Neural cell (in vitro differentiated cells): ENCODE results near the gene TPD52L2. TPM values are rescaled to one million over a fixed set of nuclear protein-coding genes. Genes with fewer than 3 reads are reported as not detected.

Experiments used
- H2AFZ ChIP-seq: fragments of 200-600, 300-800 bp; sonication (generic), shearing (Covaris generic); 2 replicates; pipeline ENCODE4 v1.6.0; 2014; ENCODE audit warnings: low read depth, mild to moderate bottlenecking, antibody characterized with exemption, low read length, moderate library complexity
- H3F3A ChIP-seq: fragments of 200-600 bp; shearing (Covaris generic); 2 replicates; pipeline ENCODE4 v1.6.1; 2016; ENCODE audit warnings: mild to moderate bottlenecking, moderate library complexity, mixed read lengths, antibody characterized with exemption, low read length; ENCODE audit not compliant: insufficient read depth, poor library complexity, severe bottlenecking
- H3K27ac ChIP-seq: fragments of 200-600, 300-800 bp; sonication (generic), shearing (Covaris generic); 2 replicates; pipeline ENCODE4 v1.5.1; 2014; ENCODE audit warnings: mild to moderate bottlenecking, low read length, moderate library complexity
- H3K27me3 ChIP-seq: fragments of 300-800, 200-600 bp; sonication (generic), shearing (Covaris generic); 2 replicates; pipeline ENCODE4 v1.6.0; 2014; ENCODE audit warnings: mild to moderate bottlenecking, low read depth, low read length, moderate library complexity; ENCODE audit not compliant: insufficient read depth
- H3K36me3 ChIP-seq: fragments of 300-800, 200-600 bp; sonication (generic), shearing (Covaris generic); 2 replicates; pipeline ENCODE4 v1.5.1; 2014; ENCODE audit warnings: mild to moderate bottlenecking, antibody characterized with exemption, low read length, moderate library complexity; ENCODE audit not compliant: insufficient read depth
- H3K4me2 ChIP-seq: fragments of 300-800, 200-600 bp; sonication (generic), shearing (Covaris generic); 2 replicates; pipeline ENCODE4 v1.6.0; 2014; ENCODE audit warnings: mild to moderate bottlenecking, low read length
- H3K4me3 ChIP-seq: fragments of 300-800, 200-600 bp; sonication (generic), shearing (Covaris generic); 2 replicates; pipeline ENCODE4 v1.5.1; 2014; ENCODE audit warnings: mild to moderate bottlenecking, low read length, moderate library complexity
- H3K79me2 ChIP-seq: fragments of 200-600 bp; shearing (Covaris generic); replicated peaks from 2 replicates; pipeline ENCODE4 v1.6.0; 2014; ENCODE audit warnings: mild to moderate bottlenecking, low read length, moderate library complexity; ENCODE audit not compliant: insufficient read depth
- H3K9ac ChIP-seq: fragments of 300-800, 200-600 bp; sonication (generic), shearing (Covaris generic); 2 replicates; pipeline ENCODE4 v1.6.1; 2016; ENCODE audit warnings: mild to moderate bottlenecking, low read length, mixed read lengths
- H3K9me2 ChIP-seq: fragments of 200-600 bp; shearing (Covaris generic); 2 replicates; pipeline ENCODE4 v1.6.1; 2016; ENCODE audit warnings: mild to moderate bottlenecking, low read length, mixed read lengths; ENCODE audit not compliant: insufficient read depth
- H3K9me3 ChIP-seq: fragments of 200-600, 300-800 bp; sonication (generic), shearing (Covaris generic); 2 replicates; pipeline ENCODE4 v1.6.1; 2016; ENCODE audit warnings: mild to moderate bottlenecking, mixed run types, low read length, moderate library complexity, mixed read lengths
- H4K20me1 ChIP-seq: fragments of 200-600 bp; shearing (Covaris generic); 2 replicates; pipeline ENCODE4 v1.6.1; 2016; ENCODE audit warnings: mild to moderate bottlenecking, mixed run types; ENCODE audit not compliant: insufficient read depth
- EP300 ChIP-seq: fragments of 450-650 bp; conservative IDR thresholded peaks from 2 replicates; pipeline ENCODE4 v1.6.1; 2014; ENCODE audit warnings: antibody characterized with exemption, mild to moderate bottlenecking, moderate library complexity; ENCODE audit not compliant: poor library complexity, severe bottlenecking
- EZH2 ChIP-seq: fragments of 200-600, 300-800 bp; shearing (Covaris generic), sonication (generic); IDR thresholded peaks from 2 replicates; pipeline ENCODE4 v1.6.1; 2014; ENCODE audit warnings: antibody characterized with exemption, low read length, borderline replicate concordance, mild to moderate bottlenecking; ENCODE audit not compliant: insufficient read depth, poor library complexity, severe bottlenecking
- MXI1 ChIP-seq: fragments of 450-650 bp; conservative IDR thresholded peaks from 2 replicates; pipeline ENCODE4 v1.6.1; 2014; ENCODE audit warnings: antibody characterized with exemption, mild to moderate bottlenecking; ENCODE audit not compliant: poor library complexity, severe bottlenecking
- POLR2AphosphoS5 ChIP-seq: IDR thresholded peaks from 2 replicates; pipeline ENCODE4 v1.6.1; 2012
- RAD21 ChIP-seq: fragments of 450-650 bp; conservative IDR thresholded peaks from 2 replicates; pipeline ENCODE4 v1.6.1; 2014; ENCODE audit warnings: antibody characterized with exemption, mild to moderate bottlenecking, moderate library complexity
- SMC3 ChIP-seq: fragments of 450-650 bp; conservative IDR thresholded peaks from 2 replicates; pipeline ENCODE4 v1.6.1; 2014; ENCODE audit warnings: antibody characterized with exemption, mild to moderate bottlenecking, moderate library complexity; ENCODE audit not compliant: poor library complexity
- TAF1 ChIP-seq: IDR thresholded peaks from 2 replicates; pipeline ENCODE4 v1.6.1; 2012; ENCODE audit warnings: low read depth
- polyA plus RNA-seq: library from polyadenylated mRNA; depleted of rRNA; stranded (reverse); fragments of >200 nt; gene quantifications from 2 replicates; pipeline ENCODE4 v1.2.3, GENCODE V29; 2014
- TF ChIP-seq, protein P1 (sequence below): fragments of 450-650 bp; IDR thresholded peaks from 2 replicates; pipeline ENCODE4 v1.5.1; 2014; ENCODE audit warnings: antibody characterized with exemption, mild to moderate bottlenecking, moderate library complexity; ENCODE audit not compliant: poor library complexity, severe bottlenecking
- TF ChIP-seq, protein P2 (sequence below): IDR thresholded peaks from 2 replicates; pipeline ENCODE4 v1.6.1; 2012; ENCODE audit warnings: borderline replicate concordance

The TPD52L2 gene
- polyA plus RNA-seq, 1 donor from 2014 or later = 142 TPM

DNA sequence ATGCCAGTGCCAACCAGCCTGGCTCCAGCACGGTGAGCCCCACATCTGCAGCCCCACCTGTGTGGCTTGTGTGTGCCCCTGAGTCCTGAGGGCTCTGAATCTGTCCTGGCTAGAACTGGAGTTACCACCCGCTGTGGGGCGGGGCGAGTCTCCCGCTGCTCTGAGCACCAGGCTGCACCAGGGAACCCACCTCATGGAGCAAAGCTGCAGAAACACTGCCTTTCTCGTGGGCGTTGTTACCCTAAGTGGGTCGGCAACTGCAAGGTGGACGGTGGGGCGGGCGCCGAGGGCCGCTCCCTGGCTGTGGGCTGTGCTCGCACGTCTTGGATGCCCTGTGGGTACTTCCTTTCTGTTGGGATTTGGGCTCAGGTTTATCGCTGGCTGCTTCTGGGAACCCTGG lies 21.3 kb upstream of the TPD52L2 start:
- Histone ChIP-seq H3K9ac (no peak overlapping the region), H2AFZ (no peak overlapping the region), H3K36me3 (no peaks in the 10 kb centered on the region), H3K27me3 (no peaks in the 10 kb centered on the region), H3K4me3 (no peak overlapping the region), H3F3A (no peaks in the 10 kb centered on the region), H3K9me3 (no peaks in the 10 kb centered on the region), H3K27ac (no peak overlapping the region), H3K9me2 (no peaks in the 10 kb centered on the region), H3K4me2 (no peak overlapping the region), H3K79me2 (no peaks in the 10 kb centered on the region), H4K20me1 (no peaks in the 10 kb centered on the region)
- TF ChIP-seq POLR2AphosphoS5 (no peak), EZH2 (no peak), EP300 (no peak), SMC3 (no peak), RAD21 (no peak), MXI1 (no peak)
- TF ChIP-seq, protein P1, sequence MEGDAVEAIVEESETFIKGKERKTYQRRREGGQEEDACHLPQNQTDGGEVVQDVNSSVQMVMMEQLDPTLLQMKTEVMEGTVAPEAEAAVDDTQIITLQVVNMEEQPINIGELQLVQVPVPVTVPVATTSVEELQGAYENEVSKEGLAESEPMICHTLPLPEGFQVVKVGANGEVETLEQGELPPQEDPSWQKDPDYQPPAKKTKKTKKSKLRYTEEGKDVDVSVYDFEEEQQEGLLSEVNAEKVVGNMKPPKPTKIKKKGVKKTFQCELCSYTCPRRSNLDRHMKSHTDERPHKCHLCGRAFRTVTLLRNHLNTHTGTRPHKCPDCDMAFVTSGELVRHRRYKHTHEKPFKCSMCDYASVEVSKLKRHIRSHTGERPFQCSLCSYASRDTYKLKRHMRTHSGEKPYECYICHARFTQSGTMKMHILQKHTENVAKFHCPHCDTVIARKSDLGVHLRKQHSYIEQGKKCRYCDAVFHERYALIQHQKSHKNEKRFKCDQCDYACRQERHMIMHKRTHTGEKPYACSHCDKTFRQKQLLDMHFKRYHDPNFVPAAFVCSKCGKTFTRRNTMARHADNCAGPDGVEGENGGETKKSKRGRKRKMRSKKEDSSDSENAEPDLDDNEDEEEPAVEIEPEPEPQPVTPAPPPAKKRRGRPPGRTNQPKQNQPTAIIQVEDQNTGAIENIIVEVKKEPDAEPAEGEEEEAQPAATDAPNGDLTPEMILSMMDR = no peak
- TF ChIP-seq, protein P2, sequence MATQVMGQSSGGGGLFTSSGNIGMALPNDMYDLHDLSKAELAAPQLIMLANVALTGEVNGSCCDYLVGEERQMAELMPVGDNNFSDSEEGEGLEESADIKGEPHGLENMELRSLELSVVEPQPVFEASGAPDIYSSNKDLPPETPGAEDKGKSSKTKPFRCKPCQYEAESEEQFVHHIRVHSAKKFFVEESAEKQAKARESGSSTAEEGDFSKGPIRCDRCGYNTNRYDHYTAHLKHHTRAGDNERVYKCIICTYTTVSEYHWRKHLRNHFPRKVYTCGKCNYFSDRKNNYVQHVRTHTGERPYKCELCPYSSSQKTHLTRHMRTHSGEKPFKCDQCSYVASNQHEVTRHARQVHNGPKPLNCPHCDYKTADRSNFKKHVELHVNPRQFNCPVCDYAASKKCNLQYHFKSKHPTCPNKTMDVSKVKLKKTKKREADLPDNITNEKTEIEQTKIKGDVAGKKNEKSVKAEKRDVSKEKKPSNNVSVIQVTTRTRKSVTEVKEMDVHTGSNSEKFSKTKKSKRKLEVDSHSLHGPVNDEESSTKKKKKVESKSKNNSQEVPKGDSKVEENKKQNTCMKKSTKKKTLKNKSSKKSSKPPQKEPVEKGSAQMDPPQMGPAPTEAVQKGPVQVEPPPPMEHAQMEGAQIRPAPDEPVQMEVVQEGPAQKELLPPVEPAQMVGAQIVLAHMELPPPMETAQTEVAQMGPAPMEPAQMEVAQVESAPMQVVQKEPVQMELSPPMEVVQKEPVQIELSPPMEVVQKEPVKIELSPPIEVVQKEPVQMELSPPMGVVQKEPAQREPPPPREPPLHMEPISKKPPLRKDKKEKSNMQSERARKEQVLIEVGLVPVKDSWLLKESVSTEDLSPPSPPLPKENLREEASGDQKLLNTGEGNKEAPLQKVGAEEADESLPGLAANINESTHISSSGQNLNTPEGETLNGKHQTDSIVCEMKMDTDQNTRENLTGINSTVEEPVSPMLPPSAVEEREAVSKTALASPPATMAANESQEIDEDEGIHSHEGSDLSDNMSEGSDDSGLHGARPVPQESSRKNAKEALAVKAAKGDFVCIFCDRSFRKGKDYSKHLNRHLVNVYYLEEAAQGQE = no peak

DNA sequence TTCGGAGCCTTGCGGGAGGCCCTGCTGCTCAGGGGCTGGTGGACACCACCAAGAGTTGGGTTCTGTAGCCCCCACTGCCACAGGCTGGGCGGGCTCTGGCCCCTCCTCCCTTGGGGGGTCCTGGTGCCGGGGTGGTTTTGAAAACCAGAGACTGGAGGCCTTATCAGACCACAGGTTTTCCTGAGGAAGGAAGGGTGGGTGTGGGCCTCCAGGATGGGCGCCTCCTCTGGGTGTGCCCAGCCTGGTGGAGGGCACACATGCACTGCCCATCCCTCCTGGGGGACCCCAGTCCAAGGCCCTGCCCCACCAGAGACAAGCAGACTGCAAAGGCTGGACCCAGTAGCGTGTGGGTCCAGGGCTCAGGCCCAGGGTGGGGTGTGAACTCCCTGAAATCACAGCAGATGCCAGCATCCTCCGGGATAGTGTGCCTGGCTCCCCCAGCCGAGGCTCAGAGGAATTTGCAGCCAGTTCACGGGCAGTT lies 20.5 kb upstream of the TPD52L2 start:
- TF ChIP-seq RAD21 = no peak
- TF ChIP-seq MXI1 = no peak
- no peak for TF ChIP-seq SMC3
- TF ChIP-seq EZH2 = no peak
- TF ChIP-seq TAF1 = no peak
- TF ChIP-seq EP300 = no peak
- TF ChIP-seq, protein P2 = no peak
- TF ChIP-seq, protein P1 = no peak
- TF ChIP-seq POLR2AphosphoS5 = no peak
- Histone ChIP-seq H3K9me2 (no peaks in the 10 kb centered on the region), H3K4me3 (no peak overlapping the region), H3K9me3 (no peaks in the 10 kb centered on the region), H2AFZ (no peak overlapping the region), H3K4me2 (no peak overlapping the region), H4K20me1 (no peaks in the 10 kb centered on the region), H3K27ac (no peak overlapping the region), H3K9ac (no peak overlapping the region), H3K36me3 (no peaks in the 10 kb centered on the region), H3K27me3 (no peaks in the 10 kb centered on the region), H3F3A (no peaks in the 10 kb centered on the region), H3K79me2 (no peaks in the 10 kb centered on the region)
